Renal cortical epithelial cell (primary cell): ENCODE data around the gene YWHAG. TPM values are rescaled to one million over a fixed set of nuclear protein-coding genes. Genes with fewer than 3 reads are reported as not detected.
A peak's percentile ranks its signal among the peaks of the same experiment; 100 is the strongest.
"Not testable (repeated sequence)": the region's sequence is repeated elsewhere in the genome, so short reads cannot be mapped to it uniquely, and the experiment has no call there.

Experiments used
- DNase-seq: peaks from one replicate; pipeline ENCODE4 v3.0.0-alpha.2; 2011; ENCODE audit warnings: low read depth
- total RNA-seq: library from RNA; depleted of rRNA; stranded (reverse); fragments of >200 nt; gene quantifications from 2 replicates; pipeline ENCODE4 v1.2.3, GENCODE V29; 2014

YWHAG gene
- total RNA-seq, 1 donor from 2014 or later, result 221 TPM

DNA sequence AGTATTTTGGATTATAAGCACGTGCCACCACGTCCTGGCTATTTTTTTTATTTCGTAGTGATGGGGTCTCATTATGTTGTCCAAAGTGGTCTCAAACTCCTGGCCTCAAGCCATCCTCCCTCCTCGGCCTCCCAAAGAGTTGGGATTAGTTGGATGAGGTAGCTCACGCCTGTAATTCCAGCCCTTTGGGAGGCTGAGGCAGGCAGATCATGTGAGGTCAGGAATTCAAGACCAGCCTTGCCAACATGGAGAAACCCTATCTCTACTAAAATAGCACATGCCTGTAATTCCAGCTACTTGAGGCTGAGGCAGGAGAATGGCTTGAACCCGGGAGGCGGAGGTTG is 21.8 kb upstream of the YWHAG start:
- no peak for DNase-seq

DNA sequence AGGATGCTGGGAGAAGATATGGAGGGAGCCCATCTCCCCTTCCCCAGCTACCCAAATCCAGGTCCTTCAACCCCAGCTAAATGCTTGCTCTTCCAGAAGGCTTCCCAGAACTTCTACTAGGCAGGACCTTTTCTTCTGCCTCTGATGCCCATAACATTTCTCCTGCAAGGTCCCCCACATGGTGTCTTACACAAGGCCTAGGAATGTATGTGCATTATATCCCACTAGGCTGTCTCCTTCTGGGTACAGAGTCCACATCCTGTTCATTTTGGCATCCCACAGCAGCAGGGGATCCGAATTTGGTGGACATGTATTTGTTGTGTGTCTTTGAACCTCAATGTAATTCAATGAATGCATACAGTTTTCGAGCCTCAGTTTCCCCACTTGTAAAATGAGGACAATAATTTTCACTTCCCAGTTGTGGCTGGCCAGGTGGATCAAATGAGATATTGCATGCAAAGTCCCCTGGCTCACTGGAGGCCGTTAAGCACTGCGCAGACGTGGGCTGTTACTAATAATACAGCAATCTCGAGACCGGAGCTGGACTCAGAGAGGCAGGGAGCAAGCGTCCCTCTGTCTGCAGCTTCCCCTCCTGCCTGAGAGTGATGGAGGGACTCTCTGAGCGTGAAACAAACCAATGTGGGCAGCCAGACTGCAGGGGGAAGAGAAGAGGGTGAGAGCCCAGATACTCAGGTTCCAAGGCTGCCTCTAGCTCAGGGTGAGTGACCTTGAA is 18.6 kb upstream of the YWHAG start:
- DNase-seq, result no peak

DNA sequence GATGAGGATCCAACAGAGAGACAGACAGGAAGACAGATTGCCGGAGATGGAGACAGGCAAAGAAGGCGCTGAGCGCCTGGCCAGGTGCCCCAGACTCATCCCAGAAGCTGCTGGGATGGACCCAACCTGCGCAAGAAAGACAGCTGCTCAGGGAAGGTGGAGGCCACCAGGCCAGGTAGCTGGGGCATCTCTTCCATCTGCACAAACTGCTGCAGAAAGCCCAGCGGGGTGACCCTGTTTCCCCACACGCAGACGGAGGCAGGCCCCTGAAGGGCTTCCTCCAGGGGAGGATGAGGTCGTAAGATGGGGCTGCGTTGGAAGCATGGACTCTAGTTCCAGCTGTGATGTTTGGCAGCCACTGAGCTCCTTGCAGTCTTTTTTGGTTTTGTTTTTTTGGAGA is 16.5 kb upstream of the YWHAG start:
- no peak for DNase-seq

DNA sequence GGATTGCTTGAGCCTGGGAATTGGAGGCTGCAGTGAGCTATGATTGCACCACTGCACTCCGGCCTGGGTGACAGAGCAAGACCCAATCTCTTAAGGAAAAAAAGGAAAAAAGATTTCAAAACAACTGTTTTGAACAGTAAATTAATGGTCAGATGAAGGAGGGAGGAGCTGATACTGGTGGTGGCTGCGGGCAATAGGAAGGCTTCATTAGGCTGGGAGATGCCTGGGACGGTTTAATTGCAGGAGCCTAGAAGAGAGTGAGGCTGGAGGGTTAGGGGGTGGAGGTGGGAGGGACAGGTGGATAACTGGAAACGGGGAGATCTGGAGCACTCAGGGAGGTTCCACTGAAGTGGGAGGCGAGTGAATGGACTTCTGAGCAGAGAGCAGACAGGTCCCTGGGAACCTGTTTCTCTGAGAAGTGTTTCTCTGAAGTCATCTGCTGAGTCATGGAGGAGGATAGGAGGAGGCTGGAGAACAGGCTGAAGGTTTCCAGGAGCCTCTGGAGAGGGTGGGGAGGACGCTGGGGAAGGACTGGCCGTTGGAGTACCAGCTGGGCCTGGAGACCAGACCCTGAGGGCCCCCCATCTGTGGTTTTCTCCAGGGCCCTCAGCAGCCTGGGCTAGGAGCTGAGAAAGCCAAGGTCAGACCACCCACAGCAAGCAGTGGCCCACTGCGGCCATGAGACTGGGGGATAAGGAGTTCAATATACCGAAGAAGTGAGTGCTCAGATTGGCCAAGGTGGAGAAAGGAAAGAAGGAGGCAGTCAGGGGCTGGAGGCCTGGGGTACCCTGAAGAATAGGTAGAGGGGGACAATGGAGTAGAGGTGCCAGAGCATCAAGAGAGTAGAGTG is 14.4 kb upstream of the YWHAG start:
- DNase-seq, result peak; percentile 71

DNA sequence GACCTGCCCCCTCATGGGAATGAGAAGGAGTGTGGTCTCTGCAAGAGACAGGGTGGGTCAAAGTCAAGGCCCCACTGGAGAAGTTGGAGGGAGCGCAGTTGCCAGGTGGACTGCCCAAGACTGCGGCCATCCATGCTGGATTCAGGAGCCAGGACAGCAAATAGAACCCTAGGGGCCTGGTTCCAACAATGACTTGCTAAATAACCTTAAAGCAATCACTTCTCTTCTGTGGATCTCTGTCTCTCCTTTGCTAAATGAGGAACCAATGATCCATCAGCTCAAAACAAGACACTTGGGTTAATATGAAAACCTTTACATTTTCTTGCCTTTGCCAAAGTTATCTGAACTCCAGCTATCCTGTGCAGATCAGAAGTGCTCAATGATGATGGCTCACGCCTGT is 12.6 kb upstream of the YWHAG start:
- no peak for DNase-seq

DNA sequence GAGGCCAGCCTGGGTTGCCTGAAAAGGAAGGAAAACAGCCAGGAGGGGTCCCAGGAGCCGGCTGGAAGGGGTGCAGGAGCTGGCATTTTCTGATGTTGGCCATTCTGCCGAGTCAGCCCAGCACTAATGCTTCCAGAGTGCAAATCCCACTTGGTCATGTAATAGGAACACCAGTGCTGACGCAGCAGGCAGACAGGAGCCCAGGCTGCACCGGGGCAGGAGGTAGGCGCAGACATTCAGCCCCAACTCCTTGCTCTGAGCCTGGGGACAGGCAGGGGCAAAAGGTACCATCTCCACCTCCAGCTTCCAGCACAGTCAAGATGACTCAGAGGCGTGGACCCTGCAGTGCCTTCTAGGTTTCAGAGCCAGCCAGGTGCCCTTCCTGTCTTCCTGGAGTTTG is 10.2 kb upstream of the YWHAG start:
- DNase-seq, result no peak

DNA sequence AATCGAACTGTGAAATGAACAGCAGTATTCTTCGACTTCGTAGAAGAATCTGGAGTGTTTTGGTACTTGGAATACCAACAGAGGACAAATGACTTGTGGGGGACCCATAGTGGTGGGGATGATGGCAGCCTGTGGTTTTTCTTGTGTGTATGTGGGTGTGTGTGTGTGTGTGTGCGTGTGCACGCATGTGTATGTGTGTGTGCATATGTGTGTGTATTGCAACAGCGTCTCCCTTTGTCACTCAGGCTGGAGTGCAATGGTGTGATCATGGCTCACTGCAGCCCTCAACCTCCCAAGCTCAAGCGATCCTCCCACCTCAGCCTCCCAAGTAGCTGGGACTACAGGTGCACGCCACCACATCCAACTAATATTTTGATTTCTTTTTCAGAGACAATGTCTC is 9.4 kb upstream of the YWHAG start:
- DNase-seq, result no peak

DNA sequence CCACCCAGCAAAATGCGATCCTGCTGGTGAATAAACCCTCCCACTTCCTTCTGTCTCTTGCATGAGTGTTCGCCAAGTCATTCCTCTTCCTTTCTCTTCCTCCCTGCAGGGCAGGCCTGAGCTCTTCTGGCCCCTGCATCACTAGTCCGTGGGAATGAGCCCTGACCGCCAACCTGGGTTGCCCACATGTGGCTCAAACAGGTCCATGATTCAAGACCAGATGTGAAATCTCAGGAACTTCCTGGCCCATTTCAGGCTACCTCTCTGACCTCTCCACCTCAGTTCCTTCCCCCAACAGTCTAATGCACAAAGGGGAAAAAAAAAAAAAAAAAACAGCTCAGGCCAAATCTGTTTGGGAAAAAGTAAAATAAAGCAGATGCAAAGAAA is 5.4 kb upstream of the YWHAG start:
- DNase-seq, result peak; percentile 61

DNA sequence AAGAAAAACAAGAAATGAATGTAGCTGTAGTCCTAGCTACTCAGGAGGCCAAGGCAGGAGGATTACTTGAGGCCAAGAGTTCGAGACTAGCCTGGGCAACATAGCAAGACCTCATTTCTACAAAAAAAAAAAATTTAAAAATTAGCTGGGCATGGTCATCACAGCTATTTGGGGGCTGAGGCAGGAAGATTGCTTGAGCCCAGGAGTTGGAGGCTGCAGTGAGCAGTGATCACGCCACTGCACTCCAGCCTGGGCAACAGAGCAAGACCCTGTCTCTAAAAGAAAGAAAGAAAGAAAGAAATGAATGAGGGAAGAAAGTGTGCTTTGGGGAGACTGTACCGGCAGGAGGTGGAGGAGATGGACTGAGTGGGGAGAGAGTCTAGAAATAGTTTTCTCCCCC is 5.0 kb upstream of the YWHAG start:
- DNase-seq, result not testable (repeated sequence)

DNA sequence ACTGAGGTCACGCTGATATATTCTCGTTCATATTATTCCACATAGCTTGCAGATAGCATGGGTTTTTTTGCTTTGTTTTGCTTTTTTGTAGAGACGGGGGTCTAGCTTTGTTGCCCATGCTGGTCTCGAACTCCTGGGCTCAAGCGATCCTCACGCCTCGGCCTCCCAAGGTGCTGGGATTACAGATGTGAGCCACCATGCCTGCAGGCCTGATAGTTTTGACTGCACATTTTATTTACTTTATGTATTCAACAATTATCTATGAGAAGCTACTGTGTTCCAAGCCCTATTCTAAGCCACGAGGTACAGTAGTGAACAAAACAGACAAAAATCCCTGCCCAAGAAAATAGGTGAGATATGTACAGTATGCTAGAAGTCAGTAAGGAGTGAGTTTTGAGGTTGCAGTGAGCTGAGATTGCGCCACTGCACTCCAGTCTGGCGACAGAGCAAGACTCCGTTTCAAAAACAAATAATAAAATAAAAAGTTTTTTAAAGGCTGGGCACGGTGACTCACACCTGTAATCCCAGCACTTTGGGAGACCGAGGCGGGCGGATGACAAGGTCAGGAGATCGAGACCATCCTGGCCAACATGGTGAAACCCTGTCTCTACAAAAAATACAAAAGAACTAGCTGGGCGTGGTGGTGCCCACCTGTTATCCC is 1.3 kb upstream of the YWHAG start:
- DNase-seq, result no peak

DNA sequence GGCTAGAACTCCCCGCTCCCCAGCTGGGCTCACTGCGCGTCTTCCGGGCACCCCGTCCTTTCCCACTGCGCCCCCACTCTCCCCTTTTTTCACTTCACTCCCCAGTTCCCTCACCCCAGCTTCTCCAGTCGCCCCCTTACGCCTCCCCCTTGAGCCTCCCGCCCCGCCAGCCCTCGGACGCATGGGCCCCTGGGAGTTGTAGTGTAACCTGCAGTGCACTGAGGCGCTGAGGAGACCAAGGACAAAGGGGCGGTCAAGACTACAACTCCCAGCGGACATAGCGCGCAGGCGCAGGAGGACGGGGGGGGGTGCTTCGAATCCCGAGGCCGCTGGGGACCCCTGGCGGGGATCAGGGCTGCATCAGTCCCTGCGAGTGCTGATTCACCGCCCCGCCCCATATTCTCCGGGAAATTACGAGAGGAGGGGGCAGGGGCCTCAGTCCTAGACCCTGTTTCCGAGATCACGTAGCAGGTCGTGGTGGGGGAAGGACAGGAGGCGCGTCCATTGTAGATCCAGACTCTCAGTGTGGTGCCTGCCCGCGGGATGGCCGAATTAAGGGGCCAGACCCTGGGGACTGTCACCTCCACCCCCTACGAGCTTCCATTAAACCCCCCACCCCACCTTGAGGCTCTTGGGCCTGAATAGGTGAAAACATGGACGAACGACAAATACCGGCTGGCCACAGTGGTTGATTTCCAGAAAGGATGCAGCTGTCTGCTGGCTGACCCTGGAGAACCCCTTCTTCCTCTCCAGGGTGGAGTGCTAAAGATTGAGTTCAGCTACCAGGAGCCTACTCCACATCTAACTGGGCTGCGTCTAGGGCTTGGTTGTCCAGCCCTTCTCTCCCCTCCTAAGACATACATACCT is 553 bp upstream of the YWHAG start:
- peak; percentile 95 for DNase-seq

DNA sequence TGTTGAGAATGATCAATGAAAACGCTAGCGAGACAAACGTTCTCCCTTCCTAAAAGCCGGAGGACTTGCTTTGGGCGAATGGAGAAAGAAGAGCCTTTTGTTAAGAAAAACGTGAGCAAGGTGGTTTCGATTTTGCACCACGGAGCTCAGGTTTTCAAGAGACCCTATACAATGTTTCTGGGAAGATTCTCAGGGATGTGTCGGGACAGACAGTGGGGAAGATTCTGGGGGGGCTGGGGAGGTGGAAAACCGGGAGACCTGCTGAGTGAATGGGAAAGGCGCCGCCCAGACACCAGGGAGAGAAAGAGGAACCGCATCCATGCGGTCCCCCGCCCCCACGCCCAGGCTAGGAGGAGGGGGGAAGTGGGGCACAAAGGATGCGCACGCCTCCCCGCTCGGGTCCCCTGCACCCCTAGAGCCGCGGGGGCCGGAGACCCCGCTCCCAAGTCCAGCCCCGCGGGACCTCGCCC is 745 bp downstream of the YWHAG start:
- no peak for DNase-seq

DNA sequence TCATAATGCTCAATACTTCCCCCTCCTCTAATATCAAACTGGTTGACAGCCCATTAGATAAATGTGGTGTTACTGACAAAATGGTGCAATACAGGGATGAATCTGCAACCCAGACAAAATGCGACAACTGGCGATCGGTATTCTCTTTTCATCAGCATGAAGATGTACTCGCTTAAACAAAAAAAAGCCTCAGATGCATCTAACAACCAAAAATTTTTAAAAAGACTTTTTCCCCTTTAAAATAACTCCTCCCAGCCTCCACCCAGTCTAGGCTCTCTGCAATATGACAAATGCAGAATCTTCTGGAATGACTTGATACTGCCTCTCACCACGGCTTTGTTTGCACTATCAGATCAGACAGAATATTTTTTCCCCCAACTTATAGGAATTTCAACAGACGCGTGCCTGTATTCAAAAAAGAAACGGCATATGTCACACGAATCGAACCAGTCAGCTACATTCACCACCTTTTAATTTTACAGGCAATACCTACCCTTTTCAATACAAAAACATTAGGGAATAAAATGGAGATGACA is 1.2 kb downstream of the YWHAG start:
- no peak for DNase-seq

DNA sequence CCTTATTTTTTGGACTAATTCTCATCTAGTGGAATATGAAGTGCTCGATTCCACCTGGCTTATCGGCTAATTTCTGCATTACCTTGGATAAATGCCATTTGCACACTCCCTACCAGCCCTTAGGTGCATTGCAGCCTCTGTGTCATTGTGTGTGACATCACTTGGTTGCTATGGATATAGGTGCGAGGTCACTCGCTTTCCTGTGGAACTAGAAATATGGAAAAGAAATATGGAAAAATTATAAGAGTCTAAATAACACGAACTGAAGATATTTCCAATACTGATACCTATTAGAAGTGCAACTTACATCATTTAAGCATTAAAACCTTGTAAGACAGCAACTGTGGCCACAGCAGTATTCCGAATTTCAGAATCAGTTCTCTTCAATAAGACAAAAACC is 2.0 kb downstream of the YWHAG start:
- peak; percentile 40 for DNase-seq

DNA sequence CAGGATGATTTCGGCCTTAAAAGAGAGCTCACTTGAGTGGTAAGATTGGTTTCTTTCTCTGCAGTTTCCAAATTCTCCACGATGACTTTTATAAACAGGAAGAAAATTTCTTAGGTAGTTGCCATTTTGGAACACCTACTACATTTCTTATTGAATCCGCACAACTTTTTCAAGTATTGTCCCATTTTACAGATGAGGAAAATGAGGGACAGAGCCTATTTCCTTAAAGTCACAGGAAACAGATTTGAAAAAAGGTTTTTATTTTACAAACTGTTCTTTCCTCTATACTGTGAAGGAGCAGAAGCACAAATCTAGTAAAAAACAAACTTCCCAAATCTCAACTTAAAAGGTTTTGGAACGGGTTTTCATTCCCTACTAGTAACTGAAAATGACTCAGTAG is 2.7 kb downstream of the YWHAG start:
- no peak for DNase-seq

DNA sequence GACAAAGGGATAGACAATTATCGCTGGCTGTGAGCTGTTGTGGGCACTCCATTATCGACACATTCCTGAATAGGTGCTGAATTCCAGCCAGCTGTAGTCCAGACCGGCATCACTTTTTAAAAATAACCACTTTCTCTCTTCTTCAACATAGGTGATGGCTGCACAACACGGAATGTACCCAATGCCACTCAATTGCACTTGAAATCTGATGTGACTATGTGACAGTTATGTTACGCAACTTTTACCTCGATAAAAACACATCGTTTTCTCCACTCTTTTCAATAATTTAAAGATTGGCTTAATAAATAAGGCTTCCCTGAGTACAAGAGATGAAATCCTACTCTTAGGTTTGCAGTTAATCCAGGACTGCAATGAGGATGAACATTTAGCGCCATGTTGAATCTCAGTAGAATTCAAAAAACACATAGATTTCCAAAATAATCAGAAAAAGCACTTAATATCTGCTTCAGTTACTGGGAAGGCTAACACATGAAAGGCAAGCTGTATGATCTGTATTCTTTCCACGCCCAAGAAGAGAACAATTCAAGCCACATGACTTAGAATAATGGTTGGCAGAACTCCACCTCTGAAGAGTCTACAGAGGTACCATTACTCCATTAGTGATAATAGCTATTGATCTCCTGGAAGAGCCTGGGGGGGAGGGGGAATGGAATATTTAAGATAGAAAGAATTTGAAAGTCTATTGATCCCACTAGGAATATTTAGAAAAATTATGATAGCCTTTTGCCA is 3.6 kb downstream of the YWHAG start:
- DNase-seq, result no peak

DNA sequence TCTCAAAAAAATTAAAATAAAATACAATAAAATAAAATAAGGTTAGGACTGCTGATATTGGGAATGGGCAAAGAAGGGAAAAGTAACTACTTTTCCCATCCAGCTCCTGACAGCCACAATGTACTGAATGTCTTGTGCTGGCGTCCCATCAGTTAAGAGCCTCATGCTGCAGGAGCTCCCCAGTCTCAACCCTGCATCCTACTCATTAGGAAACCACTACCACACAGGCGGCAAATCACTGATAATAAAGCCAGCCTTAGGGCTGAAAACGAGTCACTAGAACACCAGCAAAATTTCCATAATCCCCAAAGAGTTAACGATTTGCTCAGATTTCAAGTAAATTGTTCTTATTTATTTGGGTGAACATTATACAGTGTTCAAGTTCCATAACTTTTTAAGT is 4.3 kb downstream of the YWHAG start:
- no peak for DNase-seq

DNA sequence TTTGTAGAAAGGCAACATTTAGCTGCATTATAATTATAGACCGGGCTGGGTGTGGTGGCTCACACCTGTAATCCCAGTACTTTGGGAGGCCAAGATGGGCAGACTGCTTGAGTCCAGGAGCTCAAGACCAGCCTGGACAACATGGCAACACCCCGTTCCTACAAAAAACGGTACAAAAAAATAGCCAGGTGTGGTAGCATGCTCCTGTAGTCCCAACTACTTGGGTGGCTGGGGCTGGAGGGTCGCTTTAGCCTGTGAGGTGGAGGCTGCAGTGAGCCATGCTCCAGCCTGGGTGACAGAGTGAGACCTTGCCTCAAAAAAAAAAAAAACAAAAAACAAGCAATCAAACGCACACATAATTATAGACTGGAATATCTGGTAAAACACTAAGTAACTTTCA is 5.0 kb downstream of the YWHAG start:
- no peak for DNase-seq

DNA sequence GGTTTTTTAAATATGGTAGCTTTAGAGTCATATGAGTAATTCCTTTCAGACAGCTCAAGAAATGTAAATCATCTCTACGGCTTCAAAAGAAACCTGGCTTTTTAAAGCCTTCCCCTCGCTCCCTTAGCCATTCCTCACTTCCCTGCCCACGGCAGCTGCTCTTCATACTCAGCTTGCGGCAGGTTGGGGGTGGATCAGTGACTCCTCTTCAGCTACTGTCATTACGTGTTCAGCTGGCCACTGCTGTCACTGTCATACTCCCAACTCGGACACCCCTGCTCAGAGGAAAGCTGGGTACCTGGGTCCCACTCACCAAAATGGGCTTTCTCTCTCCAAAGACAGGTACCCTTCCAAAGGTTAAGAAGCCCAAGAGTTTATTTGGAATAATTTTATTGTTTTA is 6.6 kb downstream of the YWHAG start:
- no peak for DNase-seq

DNA sequence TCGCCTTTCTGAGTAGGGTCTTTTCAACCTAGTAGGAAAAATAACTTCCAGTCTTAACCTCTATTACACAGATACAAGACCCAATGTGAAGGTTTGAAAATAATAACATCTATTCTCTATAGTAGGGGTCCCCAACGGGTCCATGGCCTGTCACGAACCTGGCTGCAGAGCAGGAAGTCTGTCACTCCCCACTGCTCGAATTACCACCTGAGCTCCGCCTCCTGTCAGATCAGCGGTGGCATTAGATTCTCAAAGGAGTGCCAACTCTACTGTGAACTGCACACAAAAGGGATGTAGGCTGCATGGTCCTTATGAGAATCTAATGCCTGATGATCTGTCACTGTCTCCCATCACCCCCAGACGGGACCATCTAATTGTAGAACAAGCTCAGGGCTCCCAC is 7.4 kb downstream of the YWHAG start:
- DNase-seq, result no peak

DNA sequence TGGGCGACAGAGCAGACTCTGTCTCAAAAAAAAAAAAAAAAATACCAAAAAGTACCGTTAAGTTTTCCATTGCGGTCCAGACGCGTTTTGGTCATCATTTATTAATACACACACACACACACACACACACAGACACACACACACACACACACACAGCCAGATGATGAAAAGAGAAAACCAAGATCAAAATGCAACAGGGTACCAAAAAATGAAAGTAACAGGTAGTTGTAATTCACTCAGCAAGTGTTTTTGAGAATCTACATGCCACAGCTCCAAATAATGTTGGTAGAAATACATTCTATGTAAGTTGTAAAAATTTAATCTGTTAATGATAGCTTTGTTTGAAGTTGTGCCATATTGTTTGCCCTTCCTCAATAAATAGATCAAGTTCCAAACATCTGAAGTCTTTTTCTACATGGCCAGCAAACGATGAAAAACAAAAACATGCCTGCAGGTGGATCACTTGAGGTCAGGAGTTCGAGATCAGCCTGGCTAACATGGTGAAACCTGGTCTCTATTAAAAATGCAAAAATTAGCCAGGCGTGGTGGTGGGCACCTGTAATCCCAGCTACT is 9.4 kb downstream of the YWHAG start:
- no peak for DNase-seq
